A549 (cell line): ENCODE results near the gene MGST2. TPM values are rescaled to one million over a fixed set of nuclear protein-coding genes. Genes with fewer than 3 reads are reported as not detected.

ENCODE experiments used
- ATAC-seq, 2 experiments: fragments of 200-7000 bp in 1 of 2; fragments of >200 bp in 1 of 2; cut with Nextera tagmentation in 1 of 2; cut with Tn5 transposase in 1 of 2; 3 replicates each; pipeline versions ENCODE4 v1.8.0 to v1.9.1; 2018 to 2020; ENCODE audit warnings: mild to moderate bottlenecking in 1 of 2, moderate library complexity in 1 of 2
- CTCF ChIA-PET: fragments of 300-600 bp; sonication (Branson Sonifier 250); formaldehyde crosslinking; extraction: SDS; loops from one replicate; lab custom pipeline; 2021; ENCODE audit warnings: antibody characterized with exemption, inconsistent platforms; lab: Yijun Ruan, JAX
- POLR2A ChIA-PET: fragments of 350-600 bp; formaldehyde crosslinking; extraction: SDS; loops from one replicate; lab custom pipeline; 2021; ENCODE audit warnings: antibody characterized with exemption, inconsistent platforms; lab: Yijun Ruan, JAX
- DNase-seq, 2 experiments: peaks; one replicate each; pipeline versions ENCODE4 v3.0.0 to v3.0.0-alpha.2; 2011 to 2016; ENCODE audit warnings: low read depth in 1 of 2, low spot score in 1 of 2
- FAIRE-seq: peaks from 2 replicates; lab custom pipeline; 2011; peaks lifted over from hg19 to GRCh38; lab: Jason Lieb, UNC
- H3K27ac ChIP-seq, 2 experiments: fragments of >200 bp; sonication (Bioruptor Twin); formaldehyde crosslinking; 3 replicates each; pipeline ENCODE4 v1.5.1; 2016 to 2017
- H3K4me1 ChIP-seq: fragments of >200 bp; sonication (Bioruptor Twin); formaldehyde crosslinking; 3 replicates; pipeline ENCODE4 v1.6.1; 2016
- H3K4me2 ChIP-seq: fragments of >200 bp; sonication (Bioruptor Twin); formaldehyde crosslinking; 3 replicates; pipeline ENCODE4 v1.6.1; 2016
- H3K4me3 ChIP-seq: fragments of >200 bp; sonication (Bioruptor Twin); formaldehyde crosslinking; 3 replicates; pipeline ENCODE4 v1.5.1; 2016
- H3K9me3 ChIP-seq: fragments of >200 bp; sonication (Bioruptor Twin); formaldehyde crosslinking; 3 replicates; pipeline ENCODE4 v1.6.1; 2016
- CBX2 ChIP-seq: fragments of 200-600 bp; sonication (generic); IDR thresholded peaks from 2 replicates; pipeline ENCODE4 v1.6.1; 2016; ENCODE audit warnings: low read depth, mild to moderate bottlenecking, borderline replicate concordance
- CEBPB ChIP-seq, 2 experiments: fragments of >200 bp in 1 of 2; sonication (Bioruptor Twin) in 1 of 2; formaldehyde crosslinking in 1 of 2; IDR thresholded peaks; 2 replicates each; pipeline ENCODE4 v1.6.1; 2012 to 2016
- CHD2 ChIP-seq: fragments of 150-350 bp; IDR thresholded peaks from 2 replicates; pipeline ENCODE4 v1.6.1; 2014; ENCODE audit warnings: low read length; ENCODE audit not compliant: partially characterized antibody
- EHF ChIP-seq: fragments of 250-450 bp; sonication (Bioruptor Pico); IDR thresholded peaks from 2 replicates; pipeline ENCODE4 v1.5.0; 2020; ENCODE audit warnings: mild to moderate bottlenecking
- FOSB ChIP-seq: fragments of 250-450 bp; sonication (Bioruptor Pico); IDR thresholded peaks from 2 replicates; pipeline ENCODE4 v1.5.0; 2020; ENCODE audit warnings: mild to moderate bottlenecking, moderate library complexity
- HDAC2 ChIP-seq: fragments of 200-600 bp; sonication (generic); IDR thresholded peaks from 2 replicates; pipeline ENCODE4 v1.6.1; 2016
- HEYL ChIP-seq: fragments of 250-450 bp; sonication (Bioruptor Pico); IDR thresholded peaks from 2 replicates; pipeline ENCODE4 v1.8.0; 2021; ENCODE audit warnings: mild to moderate bottlenecking, moderate library complexity
- HMGXB4 ChIP-seq: fragments of 250-450 bp; sonication (Bioruptor Pico); IDR thresholded peaks from 2 replicates; pipeline ENCODE4 v1.5.0; 2021; ENCODE audit warnings: mild to moderate bottlenecking, moderate library complexity, borderline replicate concordance
- HOXA7 ChIP-seq: fragments of 250-450 bp; sonication (Bioruptor Pico); IDR thresholded peaks from 2 replicates; pipeline ENCODE4 v1.5.0; 2020; ENCODE audit warnings: mild to moderate bottlenecking, moderate library complexity
- JUN ChIP-seq, 2 experiments: fragments of >200 bp; sonication (Bioruptor Twin); formaldehyde crosslinking; IDR thresholded peaks; 2 replicates in 1 of 2; 3 replicates in 1 of 2; pipeline ENCODE4 v1.6.1; 2016 to 2017
- JUNB ChIP-seq: fragments of >200 bp; sonication (Bioruptor Twin); formaldehyde crosslinking; IDR thresholded peaks from 2 replicates; pipeline ENCODE4 v1.6.1; 2016
- KDM5A ChIP-seq: fragments of 200-600 bp; sonication (generic); IDR thresholded peaks from 2 replicates; pipeline ENCODE4 v1.6.1; 2016; ENCODE audit warnings: antibody characterized with exemption, mild to moderate bottlenecking
- MAFK ChIP-seq: fragments of 450-650 bp; IDR thresholded peaks from 2 replicates; pipeline ENCODE4 v1.6.1; 2014; ENCODE audit not compliant: partially characterized antibody
- NR3C1 ChIP-seq: fragments of >200 bp; sonication (Bioruptor Twin); formaldehyde crosslinking; IDR thresholded peaks from 3 replicates; pipeline ENCODE4 v1.6.1; 2017
- RAD21 ChIP-seq, 2 experiments: fragments of >200 bp in 1 of 2; sonication (Bioruptor Twin) in 1 of 2; formaldehyde crosslinking in 1 of 2; IDR thresholded peaks in 1 of 2; conservative IDR thresholded peaks in 1 of 2; 2 replicates in 1 of 2; 3 replicates in 1 of 2; pipeline ENCODE4 v1.6.1; 2012 to 2018; ENCODE audit warnings: inconsistent platforms in 1 of 2
- RARB ChIP-seq: fragments of 250-450 bp; sonication (Bioruptor Pico); IDR thresholded peaks from 2 replicates; pipeline ENCODE4 v1.8.0; 2021; ENCODE audit warnings: mild to moderate bottlenecking, moderate library complexity
- RCOR1 ChIP-seq: fragments of 150-350 bp; IDR thresholded peaks from 2 replicates; pipeline ENCODE4 v1.6.1; 2014; ENCODE audit warnings: antibody characterized with exemption, low read length, low read depth
- SMC3 ChIP-seq: fragments of >200 bp; sonication (Bioruptor Twin); formaldehyde crosslinking; IDR thresholded peaks from 3 replicates; pipeline ENCODE4 v1.6.1; 2018; ENCODE audit warnings: inconsistent platforms
- TFCP2L1 ChIP-seq: fragments of 250-450 bp; sonication (Bioruptor Pico); IDR thresholded peaks from 2 replicates; pipeline ENCODE4 v1.5.0; 2021; ENCODE audit warnings: mild to moderate bottlenecking
- ZNF302 ChIP-seq: fragments of 250-450 bp; sonication (Bioruptor Pico); IDR thresholded peaks from 2 replicates; pipeline ENCODE4 v1.9.0; 2021; ENCODE audit warnings: inconsistent platforms, mild to moderate bottlenecking, moderate library complexity
- WGBS: methylation state at CpG from one replicate; pipeline ENCODE4 v1.1.6; 2017; ENCODE audit errors: missing lambda C conversion rate; 5-methylcytosine and 5-hydroxymethylcytosine counted together
- polyA plus RNA-seq, 4 experiments: library from polyadenylated mRNA; depleted of rRNA in 3 of 4; stranded (reverse); fragments of >200 nt; fragmentation: RNase III in 1 of 4; extraction: RNeasy Plus Mini Kit Qiagen cat#74134 plus additional on column Dnase treatment in 1 of 4; gene quantifications; 2 replicates in 3 of 4; 3 replicates in 1 of 4; pipeline ENCODE4 v1.2.3, GENCODE V29; 2011 to 2017
- TF ChIP-seq, protein P1 (sequence below): IDR thresholded peaks from 2 replicates; pipeline ENCODE4 v1.6.1; 2012; ENCODE audit warnings: low read depth, borderline replicate concordance
- TF ChIP-seq, protein P2 (sequence below): fragments of 450-650 bp; IDR thresholded peaks from 2 replicates; pipeline ENCODE4 v1.6.1; 2014; ENCODE audit warnings: antibody characterized with exemption

The MGST2 gene
- polyA plus RNA-seq, 2 of the 4 experiments (the other 2 are of a cell fraction) = 44.0 to 62.1 TPM

- no peak overlapping the region for H3K4me3 ChIP-seq
- ATAC-seq (no peak), FAIRE-seq (no peak)
- H3K27ac ChIP-seq = no peak overlapping the region
- no peaks in the 10 kb centered on the region for H3K9me3 ChIP-seq
- no peak overlapping the region for H3K4me2 ChIP-seq
- TF ChIP-seq KDM5A (no peak), RARB (CRISPR knock-in tag) (no peak), JUNB (no peak), CEBPB (IDR thresholded peaks at IDR 0.05) (no peak), HMGXB4 (CRISPR knock-in tag) (no peak), EHF (no peak), HDAC2 (no peak), RAD21 (conservative IDR thresholded peaks at IDR 0.05 in 1 of 2, IDR thresholded peaks at IDR 0.05 in 1 of 2) (no peak), ZNF302 (CRISPR knock-in tag) (no peak), RCOR1 (no peak)
- TF ChIP-seq, protein P1, sequence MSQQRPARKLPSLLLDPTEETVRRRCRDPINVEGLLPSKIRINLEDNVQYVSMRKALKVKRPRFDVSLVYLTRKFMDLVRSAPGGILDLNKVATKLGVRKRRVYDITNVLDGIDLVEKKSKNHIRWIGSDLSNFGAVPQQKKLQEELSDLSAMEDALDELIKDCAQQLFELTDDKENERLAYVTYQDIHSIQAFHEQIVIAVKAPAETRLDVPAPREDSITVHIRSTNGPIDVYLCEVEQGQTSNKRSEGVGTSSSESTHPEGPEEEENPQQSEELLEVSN = no peak
- TF ChIP-seq, all 56 proteins: peak for 0
- DNase-seq = no peak
- H3K4me1 ChIP-seq = peaks cover 15% of the 10 kb centered on the region; the same call in 1 of the 3 replicates
- WGBS = 79% methylated on average over 8 of the region's 9 CpGs
- ChIA-PET POLR2A (no interaction called here), CTCF (no interaction called here)
These were observed 50.2 kb downstream of the MGST2 start for GRCh38 chr4:139715746-139716391.

DNA sequence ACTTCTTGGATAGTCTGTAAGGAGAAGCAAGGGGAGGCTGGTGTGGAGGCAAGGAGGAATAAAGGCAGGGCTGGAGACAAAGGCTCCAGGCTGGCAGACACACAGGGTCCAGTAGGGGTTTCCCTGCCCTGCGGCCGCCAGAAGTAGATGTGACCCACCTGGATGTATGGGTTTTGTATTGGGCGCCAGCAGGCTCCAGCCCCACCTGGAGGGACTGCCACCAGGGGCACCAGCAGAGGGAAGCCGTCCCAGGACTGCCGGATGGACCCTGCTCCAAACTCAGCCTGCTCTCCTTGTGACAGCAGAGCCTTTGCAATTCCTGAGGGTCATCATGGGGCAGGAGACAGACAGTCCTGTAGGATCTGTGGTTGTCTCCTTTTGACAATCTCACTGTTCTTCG is 52.7 kb downstream of the MGST2 start:
- ChIA-PET POLR2A (no interaction called here), CTCF (no interaction called here)
- ATAC-seq = peak in 1 of 2 experiments; percentile 47; a peak in 4 of 6 replicates
- no peaks in the 10 kb centered on the region for H3K4me1 ChIP-seq
- H3K27ac ChIP-seq = no peak overlapping the region
- FAIRE-seq = no peak
- TF ChIP-seq FOSB (no peak), HOXA7 (CRISPR knock-in tag) (no peak), MAFK (no peak), JUN (IDR thresholded peaks at IDR 0.05) (no peak), SMC3 (no peak), RCOR1 (no peak), CHD2 (no peak), NR3C1 (no peak), HMGXB4 (CRISPR knock-in tag) (no peak), CBX2 (no peak), HEYL (CRISPR knock-in tag) (no peak), TFCP2L1 (CRISPR knock-in tag) (no peak), KDM5A (no peak)
- TF ChIP-seq, protein P2, sequence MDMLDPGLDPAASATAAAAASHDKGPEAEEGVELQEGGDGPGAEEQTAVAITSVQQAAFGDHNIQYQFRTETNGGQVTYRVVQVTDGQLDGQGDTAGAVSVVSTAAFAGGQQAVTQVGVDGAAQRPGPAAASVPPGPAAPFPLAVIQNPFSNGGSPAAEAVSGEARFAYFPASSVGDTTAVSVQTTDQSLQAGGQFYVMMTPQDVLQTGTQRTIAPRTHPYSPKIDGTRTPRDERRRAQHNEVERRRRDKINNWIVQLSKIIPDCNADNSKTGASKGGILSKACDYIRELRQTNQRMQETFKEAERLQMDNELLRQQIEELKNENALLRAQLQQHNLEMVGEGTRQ = no peak
- H3K9me3 ChIP-seq = no peaks in the 10 kb centered on the region
- 89% methylated on average over 5 of the region's 6 CpGs for WGBS
- H3K4me3 ChIP-seq = no peak overlapping the region
- DNase-seq = no peak
- H3K4me2 ChIP-seq = no peak overlapping the region
